H1 (cell line): ENCODE results near the gene LMO2. TPM values are rescaled to one million over a fixed set of nuclear protein-coding genes. Genes with fewer than 3 reads are reported as not detected.

Experiments
- CTCF ChIA-PET: fragments of 300-600 bp; sonication (Branson Sonifier 250); formaldehyde crosslinking; loops from one replicate; lab custom pipeline; 2021; ENCODE audit not compliant: partially characterized antibody; lab: Charles Lee
- POLR2A ChIA-PET: fragments of 300-600 bp; sonication (Branson Sonifier 250); formaldehyde crosslinking; loops from one replicate; lab custom pipeline; 2021; ENCODE audit warnings: inconsistent platforms; ENCODE audit not compliant: partially characterized antibody; lab: Charles Lee
- DNase-seq, 2 experiments: peaks; one replicate each; pipeline versions ENCODE4 v3.0.0 to v3.0.0-alpha.2; 2010 to 2022; ENCODE audit warnings: low spot score in 2 of 2, low read depth in 1 of 2, mixed read lengths in 1 of 2
- FAIRE-seq: peaks from 2 replicates; lab custom pipeline; 2011; peaks lifted over from hg19 to GRCh38; lab: Jason Lieb, UNC
- H2AFZ ChIP-seq: 2 replicates; pipeline ENCODE4 v1.8.1; 2012; ENCODE audit warnings: low read length, inconsistent platforms
- H2AK5ac ChIP-seq: 2 replicates; pipeline ENCODE4 v1.6.1; 2013; ENCODE audit warnings: low read depth, low read length
- H2BK120ac ChIP-seq: replicated peaks from 2 replicates; pipeline ENCODE3; 2013; ENCODE audit warnings: low read depth, low read length, inconsistent platforms
- H2BK12ac ChIP-seq: 2 replicates; pipeline ENCODE4 v1.6.1; 2013; ENCODE audit warnings: low read depth, low read length
- H2BK15ac ChIP-seq: 2 replicates; pipeline ENCODE4 v1.6.1; 2013; ENCODE audit warnings: low read length
- H2BK20ac ChIP-seq: 2 replicates; pipeline ENCODE4 v1.6.1; 2013; ENCODE audit warnings: low read length
- H2BK5ac ChIP-seq: 2 replicates; pipeline ENCODE4 v1.6.1; 2013; ENCODE audit warnings: low read depth, low read length
- H3K14ac ChIP-seq: 2 replicates; pipeline ENCODE4 v1.6.1; 2013; ENCODE audit warnings: inconsistent platforms; ENCODE audit not compliant: insufficient read length
- H3K18ac ChIP-seq: 2 replicates; pipeline ENCODE4 v1.6.1; 2013; ENCODE audit warnings: low read length; ENCODE audit errors: extremely low read depth
- H3K23ac ChIP-seq: 2 replicates; pipeline ENCODE4 v1.6.1; 2013; ENCODE audit warnings: inconsistent platforms; ENCODE audit not compliant: insufficient read length
- H3K23me2 ChIP-seq: 2 replicates; pipeline ENCODE4 v1.6.1; 2013; ENCODE audit warnings: low read depth, low read length
- H3K27ac ChIP-seq: 2 replicates; pipeline ENCODE4 v1.6.1; 2011; ENCODE audit warnings: low read depth, low read length, inconsistent platforms
- H3K27me3 ChIP-seq, 4 experiments: replicated peaks in 1 of 4; 1 replicate in 1 of 4; 2 replicates in 3 of 4; pipeline versions ENCODE4 v1.6.1 to v1.8.1; 2011 to 2013; ENCODE audit warnings: low read length in 3 of 4, mild to moderate bottlenecking in 3 of 4, inconsistent platforms in 2 of 4, mixed read lengths in 2 of 4, moderate library complexity in 1 of 4; ENCODE audit not compliant: control insufficient read depth in 3 of 4, insufficient read depth in 3 of 4; ENCODE audit errors: extremely low read depth in 1 of 4
- H3K36me3 ChIP-seq, 4 experiments: 2 replicates each; pipeline versions ENCODE4 v1.6.1 to v1.8.1; 2011 to 2013; ENCODE audit warnings: mild to moderate bottlenecking in 4 of 4, low read length in 3 of 4, moderate library complexity in 2 of 4, control low read depth in 1 of 4, inconsistent platforms in 1 of 4; ENCODE audit not compliant: insufficient read depth in 4 of 4, control insufficient read depth in 2 of 4
- H3K4ac ChIP-seq: replicated peaks from 2 replicates; pipeline ENCODE3; 2013; ENCODE audit warnings: low read length, low read depth, mixed read lengths, inconsistent platforms; ENCODE audit not compliant: insufficient read length
- H3K4me1 ChIP-seq, 4 experiments: replicated peaks in 1 of 4; 1 replicate in 1 of 4; 2 replicates in 3 of 4; pipeline versions ENCODE4 v1.6.1 to v1.8.1; 2011 to 2013; ENCODE audit warnings: low read length in 3 of 4, inconsistent platforms in 2 of 4, mixed read lengths in 1 of 4; ENCODE audit not compliant: insufficient read depth in 4 of 4, control insufficient read depth in 3 of 4
- H3K4me2 ChIP-seq, 2 experiments: 2 replicates each; pipeline versions ENCODE4 v1.6.1 to v1.8.1; 2011 to 2013; ENCODE audit warnings: low read depth in 2 of 2, low read length in 2 of 2, control low read depth in 1 of 2, inconsistent platforms in 1 of 2, mild to moderate bottlenecking in 1 of 2; ENCODE audit not compliant: insufficient read depth in 1 of 2
- H3K4me3 ChIP-seq, 4 experiments: fragments of 200-600, 300-600 bp in 1 of 4; sonication (generic), shearing (Covaris generic), sonication (Bioruptor Twin) in 1 of 4; 2 replicates each; pipeline versions ENCODE4 v1.5.1 to v1.8.1; 2011 to 2016; ENCODE audit warnings: low read length in 4 of 4, low read depth in 3 of 4, control low read depth in 2 of 4, inconsistent platforms in 2 of 4, mild to moderate bottlenecking in 2 of 4, mixed read lengths in 1 of 4, moderate library complexity in 1 of 4; ENCODE audit not compliant: insufficient read depth in 2 of 4; ENCODE audit errors: extremely low read depth in 1 of 4
- H3K56ac ChIP-seq: replicated peaks from 2 replicates; pipeline ENCODE3; 2013; ENCODE audit warnings: low read depth, mild to moderate bottlenecking, mixed read lengths, low read length, inconsistent platforms; ENCODE audit not compliant: insufficient read length
- H3K79me1 ChIP-seq: 2 replicates; pipeline ENCODE4 v1.6.1; 2013; ENCODE audit warnings: low read depth, low read length, control low read depth
- H3K79me2 ChIP-seq, 2 experiments: 2 replicates each; pipeline versions ENCODE4 v1.6.1 to v1.8.1; 2012 to 2013; ENCODE audit warnings: low read length in 2 of 2, mild to moderate bottlenecking in 2 of 2, inconsistent platforms in 1 of 2; ENCODE audit not compliant: insufficient read depth in 2 of 2, control insufficient read depth in 1 of 2
- H3K9ac ChIP-seq, 4 experiments: replicated peaks in 1 of 4; 1 replicate in 1 of 4; 2 replicates in 3 of 4; pipeline versions ENCODE4 v1.6.1 to v1.8.1; 2011 to 2013; ENCODE audit warnings: low read depth in 3 of 4, low read length in 3 of 4, control low read depth in 2 of 4, mild to moderate bottlenecking in 2 of 4, moderate library complexity in 2 of 4, inconsistent platforms in 1 of 4; ENCODE audit errors: extremely low read depth in 1 of 4
- H3K9me3 ChIP-seq, 2 experiments: 2 replicates each; pipeline versions ENCODE4 v1.6.1 to v1.8.1; 2012 to 2013; ENCODE audit warnings: mild to moderate bottlenecking in 2 of 2, moderate library complexity in 2 of 2, control low read depth in 1 of 2, inconsistent platforms in 1 of 2, low read depth in 1 of 2, low read length in 1 of 2, mixed read lengths in 1 of 2; ENCODE audit not compliant: insufficient read depth in 2 of 2
- H4K20me1 ChIP-seq, 2 experiments: replicated peaks in 1 of 2; 2 replicates each; pipeline versions ENCODE3 to v1.8.1; 2011 to 2013; ENCODE audit warnings: inconsistent platforms in 2 of 2, low read length in 2 of 2, mild to moderate bottlenecking in 1 of 2; ENCODE audit not compliant: insufficient read depth in 2 of 2, control insufficient read depth in 1 of 2
- H4K5ac ChIP-seq: 2 replicates; pipeline ENCODE4 v1.6.1; 2013; ENCODE audit warnings: low read length, low read depth, mixed read lengths, inconsistent platforms; ENCODE audit not compliant: insufficient read length
- H4K8ac ChIP-seq: 2 replicates; pipeline ENCODE4 v1.8.0; 2013; ENCODE audit warnings: mild to moderate bottlenecking, moderate library complexity, low read length, inconsistent platforms; ENCODE audit not compliant: insufficient read depth; ENCODE audit errors: extremely low read depth
- H4K91ac ChIP-seq: replicated peaks from 2 replicates; pipeline ENCODE3; 2013; ENCODE audit warnings: low read length, mixed read lengths, inconsistent platforms; ENCODE audit not compliant: insufficient read length
- ASH2L ChIP-seq: fragments of 200-600, 300-600 bp; sonication (generic); IDR thresholded peaks from one replicate; pipeline ENCODE4 v1.7.1; 2017; ENCODE audit warnings: low read length
- GABPA ChIP-seq: IDR thresholded peaks from 2 replicates; pipeline ENCODE4 v1.6.1; 2011; ENCODE audit warnings: mild to moderate bottlenecking, low read length, moderate library complexity, borderline replicate concordance; ENCODE audit not compliant: insufficient read depth
- GTF2F1 ChIP-seq: IDR thresholded peaks from 2 replicates; pipeline ENCODE4 v1.6.1; 2012; ENCODE audit warnings: low read depth, low read length, improper control_type of control experiment, borderline replicate concordance
- KDM5A ChIP-seq: fragments of 200-600 bp; IDR thresholded peaks from 2 replicates; pipeline ENCODE4 v1.7.1; 2012; ENCODE audit warnings: mild to moderate bottlenecking, low read length, inconsistent platforms, mixed read lengths
- NRF1 ChIP-seq: IDR thresholded peaks from 2 replicates; pipeline ENCODE4 v1.6.1; 2011; ENCODE audit warnings: mild to moderate bottlenecking, low read depth, low read length, improper control_type of control experiment
- PHF8 ChIP-seq: fragments of 200-600 bp; sonication (generic); conservative IDR thresholded peaks from 2 replicates; pipeline ENCODE4 v1.7.1; 2012; ENCODE audit warnings: low read depth, mild to moderate bottlenecking, inconsistent platforms, low read length, moderate library complexity
- TEAD4 ChIP-seq: IDR thresholded peaks from 2 replicates; pipeline ENCODE4 v1.6.1; 2012; ENCODE audit warnings: low read depth, low read length, inconsistent platforms, mixed read lengths
- WGBS, 2 experiments: shearing (Covaris generic) in 1 of 2; methylation state at CpG; one replicate each; pipeline versions ENCODE4 v1.1.6 to v1.1.7; 2013 to 2015; ENCODE audit warnings: low lambda C conversion rate in 2 of 2, mixed read lengths in 2 of 2, inconsistent platforms in 1 of 2, low coverage in 1 of 2, missing lambda C conversion rate in 1 of 2; ENCODE audit not compliant: insufficient replicate concordance in 2 of 2, insufficient coverage in 1 of 2, insufficient read length in 1 of 2; ENCODE audit errors: extremely low coverage in 1 of 2, missing lambda C conversion rate in 1 of 2; 5-methylcytosine and 5-hydroxymethylcytosine counted together
- polyA plus RNA-seq, 7 experiments: library from polyadenylated mRNA; depleted of rRNA in 3 of 7; stranded (reverse) in 5 of 7; unstranded in 2 of 7; fragments of >200 nt in 5 of 7; fragments of 200-250 nt in 2 of 7; gene quantifications; 1 replicate in 5 of 7; 2 replicates in 1 of 7; 4 replicates in 1 of 7; pipeline versions ENCODE4 v1.2.1 to v1.2.3, GENCODE V29; 2011 to 2013; ENCODE audit warnings: missing spikeins in 2 of 7, mixed read lengths in 2 of 7
- total RNA-seq: library from RNA; stranded (reverse); fragmentation: NEBNext Ultra II Directional; extraction: Animal tissue kit (Norgen Biotek cat#: 25700); gene quantifications from 2 replicates; pipeline ENCODE4 v1.2.1, GENCODE V29; 2021
- TF ChIP-seq, protein P1 (sequence below): IDR thresholded peaks from 2 replicates; pipeline ENCODE4 v1.6.1; 2012; ENCODE audit warnings: inconsistent platforms
- TF ChIP-seq, protein P2 (sequence below): IDR thresholded peaks from 2 replicates; pipeline ENCODE4 v1.6.1; 2011; ENCODE audit warnings: low read depth, mild to moderate bottlenecking, low read length; ENCODE audit not compliant: insufficient read depth

LMO2 gene
- total and polyA plus RNA-seq, 2 of the 8 experiments (the other 6 are each of a cell fraction or from before 2014, with no cell fraction given): 1.6 to 2.7 TPM

DNA sequence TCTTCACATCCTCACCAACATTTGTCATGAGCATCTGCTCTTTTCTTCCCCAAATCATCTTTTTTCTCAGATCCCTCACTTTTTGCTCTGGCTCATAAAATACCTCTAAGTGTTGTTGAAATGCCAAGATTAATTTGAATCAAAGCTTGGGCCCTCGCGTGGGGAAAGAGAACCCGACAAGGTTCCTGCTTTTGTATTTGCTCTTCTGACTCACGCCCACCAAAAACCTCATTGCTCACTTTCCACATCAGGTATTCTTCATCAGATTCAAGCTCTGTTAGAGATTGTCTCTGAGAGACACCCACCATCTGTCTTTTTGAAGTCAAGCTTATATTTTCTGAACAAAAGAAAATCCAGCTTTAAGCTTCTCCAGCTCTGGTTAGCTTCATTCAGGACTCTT is 64.7 kb downstream of the LMO2 start:
- CTCF ChIA-PET: interaction anchor here (1.1 to 11.7 kb wide), 5 partner anchors 10 to 162 kb away, joined by 3 to 195 read pairs (median 6); no protein-coding TSS in a partner anchor
- Histone ChIP-seq H2BK15ac (no peak overlapping the region), H2BK120ac (no peak overlapping the region), H2BK12ac (no peak overlapping the region), H2BK5ac (no peak overlapping the region), H3K79me1 (no peaks in the 10 kb centered on the region), H3K4me3 (no peak overlapping the region), H3K9me3 (no peaks in the 10 kb centered on the region), H2AK5ac (no peak overlapping the region), H3K4me1 (peaks cover 0 to 4% (median 2%) of the 10 kb centered on the region in 4 experiments; a peak in 1 of 7 replicates), H3K23ac (no peak overlapping the region), H3K23me2 (peaks cover 6% of the 10 kb centered on the region; the same call in 1 of the 2 replicates), H4K91ac (no peak overlapping the region), H3K56ac (no peak overlapping the region), H2AFZ (no peak overlapping the region), H3K27me3 (peaks cover 4 to 23% (median 13%) of the 10 kb centered on the region in 4 experiments), H3K18ac (no peak overlapping the region), H4K8ac (no peak overlapping the region), H3K9ac (no peak overlapping the region), H3K4me2 (no peak overlapping the region), H3K4ac (no peak overlapping the region), H2BK20ac (no peak overlapping the region), H4K20me1 (no peaks in the 10 kb centered on the region), H3K36me3 (no peaks in the 10 kb centered on the region), H3K14ac (no peak overlapping the region), H3K79me2 (no peaks in the 10 kb centered on the region), H4K5ac (no peak overlapping the region), H3K27ac (no peak overlapping the region)
- WGBS, 2 experiments: 91% methylated on average over 4 of the region's 4 CpGs; no CpG with 5 or more reads in 1 of the 2 experiments
- FAIRE-seq: no peak
- no peak for TF ChIP-seq GTF2F1
- TF ChIP-seq GABPA: no peak
- TF ChIP-seq, protein P1, sequence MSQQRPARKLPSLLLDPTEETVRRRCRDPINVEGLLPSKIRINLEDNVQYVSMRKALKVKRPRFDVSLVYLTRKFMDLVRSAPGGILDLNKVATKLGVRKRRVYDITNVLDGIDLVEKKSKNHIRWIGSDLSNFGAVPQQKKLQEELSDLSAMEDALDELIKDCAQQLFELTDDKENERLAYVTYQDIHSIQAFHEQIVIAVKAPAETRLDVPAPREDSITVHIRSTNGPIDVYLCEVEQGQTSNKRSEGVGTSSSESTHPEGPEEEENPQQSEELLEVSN: no peak
- TF ChIP-seq PHF8: no peak
- TF ChIP-seq ASH2L: no peak
- no peak for TF ChIP-seq NRF1
- TF ChIP-seq TEAD4: no peak
- TF ChIP-seq KDM5A: no peak
- TF ChIP-seq, protein P2, sequence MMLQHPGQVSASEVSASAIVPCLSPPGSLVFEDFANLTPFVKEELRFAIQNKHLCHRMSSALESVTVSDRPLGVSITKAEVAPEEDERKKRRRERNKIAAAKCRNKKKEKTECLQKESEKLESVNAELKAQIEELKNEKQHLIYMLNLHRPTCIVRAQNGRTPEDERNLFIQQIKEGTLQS: no peak
- DNase-seq: no peak
- POLR2A ChIA-PET: no interaction called here
